Adrenal gland (tissue), 5 donors: Measurements from ENCODE around the gene CLSTN3.

Experiments used
- POLR2A ChIP-seq, 2 donors: fragments of 450-650 bp; IDR thresholded peaks; one replicate each; pipeline ENCODE4 v1.6.1; 2017; ENCODE audit warnings: antibody characterized with exemption in 2 of 2, mild to moderate bottlenecking in 2 of 2, moderate library complexity in 1 of 2
- TF ChIP-seq, protein P1 (sequence below), 6 experiments: fragments of 450-650 bp in 4 of 6; fragments of 200-600 bp in 2 of 6; sonication (generic) in 1 of 6; IDR thresholded peaks; 1 replicate in 5 of 6; 2 replicates in 1 of 6; pipeline versions ENCODE4 v1.5.1 to v1.8.0; 2016 to 2021; ENCODE audit warnings: antibody characterized with exemption in 6 of 6, mild to moderate bottlenecking in 2 of 6, moderate library complexity in 1 of 6
- donor health status: DM: no; HTN: no; CAD: no.

DNA sequence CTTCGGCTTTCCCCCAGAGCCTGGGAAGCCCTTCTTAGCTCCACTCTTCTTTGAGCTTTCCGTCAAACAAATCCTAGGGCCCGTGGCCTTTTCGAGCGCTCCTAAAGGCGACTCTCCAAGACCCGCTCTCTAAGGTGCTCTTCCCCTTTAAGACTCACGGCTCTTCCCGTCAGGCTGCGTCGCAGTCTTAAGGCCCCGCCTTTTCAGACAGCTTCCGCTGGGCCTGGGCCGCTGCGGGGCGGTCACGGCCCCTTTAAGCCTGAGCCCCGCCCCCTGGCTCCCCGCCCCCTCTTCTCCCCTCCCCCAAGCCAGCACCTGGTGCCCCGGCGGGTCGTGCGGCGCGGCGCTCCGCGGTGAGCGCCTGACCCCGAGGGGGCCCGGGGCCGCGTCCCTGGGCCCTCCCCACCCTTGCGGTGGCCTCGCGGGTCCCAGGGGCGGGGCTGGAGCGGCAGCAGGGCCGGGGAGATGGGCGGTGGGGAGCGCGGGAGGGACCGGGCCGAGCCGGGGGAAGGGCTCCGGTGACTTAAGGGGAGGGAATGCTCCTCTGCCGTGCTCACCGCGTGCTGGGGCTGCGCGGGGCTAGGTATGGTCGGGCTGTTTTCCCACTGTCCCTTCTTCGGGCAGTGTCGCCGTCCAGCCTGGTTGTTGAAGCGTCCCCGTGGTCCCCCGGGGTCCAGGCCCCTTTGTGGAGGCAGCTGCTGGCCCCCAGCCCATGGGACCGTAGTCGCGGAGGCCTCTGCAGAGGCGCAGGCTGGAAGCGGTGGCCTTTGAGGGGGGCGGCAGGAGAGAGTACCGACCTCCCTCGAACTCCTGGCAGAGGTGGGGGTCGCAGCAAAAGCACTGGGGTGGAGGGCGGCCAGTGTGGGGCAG is 59.5 kb downstream of the CLSTN3 start, which contains the start of gene PEX5:
- TF ChIP-seq, protein P1, sequence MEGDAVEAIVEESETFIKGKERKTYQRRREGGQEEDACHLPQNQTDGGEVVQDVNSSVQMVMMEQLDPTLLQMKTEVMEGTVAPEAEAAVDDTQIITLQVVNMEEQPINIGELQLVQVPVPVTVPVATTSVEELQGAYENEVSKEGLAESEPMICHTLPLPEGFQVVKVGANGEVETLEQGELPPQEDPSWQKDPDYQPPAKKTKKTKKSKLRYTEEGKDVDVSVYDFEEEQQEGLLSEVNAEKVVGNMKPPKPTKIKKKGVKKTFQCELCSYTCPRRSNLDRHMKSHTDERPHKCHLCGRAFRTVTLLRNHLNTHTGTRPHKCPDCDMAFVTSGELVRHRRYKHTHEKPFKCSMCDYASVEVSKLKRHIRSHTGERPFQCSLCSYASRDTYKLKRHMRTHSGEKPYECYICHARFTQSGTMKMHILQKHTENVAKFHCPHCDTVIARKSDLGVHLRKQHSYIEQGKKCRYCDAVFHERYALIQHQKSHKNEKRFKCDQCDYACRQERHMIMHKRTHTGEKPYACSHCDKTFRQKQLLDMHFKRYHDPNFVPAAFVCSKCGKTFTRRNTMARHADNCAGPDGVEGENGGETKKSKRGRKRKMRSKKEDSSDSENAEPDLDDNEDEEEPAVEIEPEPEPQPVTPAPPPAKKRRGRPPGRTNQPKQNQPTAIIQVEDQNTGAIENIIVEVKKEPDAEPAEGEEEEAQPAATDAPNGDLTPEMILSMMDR (IDR thresholded peaks at IDR 0.05): no peak
- peak; percentile 35 to 70 for TF ChIP-seq POLR2A (IDR thresholded peaks at IDR 0.05)
